NCI-H1417 (cell line): ENCODE data around the gene PPP1R1B.
A peak's percentile ranks its signal among the peaks of the same experiment; 100 is the strongest.

Source experiments
- DNase-seq, 3 experiments: peaks; one replicate each; lab custom pipeline; 2025; lab: John Stamatoyannopoulos, UW

Gene PPP1R1B

GRCh38 chr17:39652587-39653315 is 26.0 kb downstream of the PPP1R1B start:
- DNase-seq: peak in 1 of 3 experiments; percentile 20

GRCh38 chr17:39653316-39653661 is 26.5 kb downstream of the PPP1R1B start:
- no peak for DNase-seq

GRCh38 chr17:39653662-39654331 is 27.0 kb downstream of the PPP1R1B start:
- peak; percentile 10 to 59 (median 49) for DNase-seq

GRCh38 chr17:39655105-39655504 is 28.4 kb downstream of the PPP1R1B start:
- no peak for DNase-seq

- no peak for DNase-seq
Observed at GRCh38 chr17:39658346-39658745, 31.6 kb downstream of the PPP1R1B start.

- no peak for DNase-seq
Observed at GRCh38 chr17:39658760-39659159, 32.0 kb downstream of the PPP1R1B start.

GRCh38 chr17:39659279-39660010 is 32.7 kb downstream of the PPP1R1B start:
- no peak for DNase-seq

- no peak for DNase-seq
Observed at GRCh38 chr17:39660011-39660360, 33.2 kb downstream of the PPP1R1B start.

GRCh38 chr17:39660397-39661385 is 33.9 kb downstream of the PPP1R1B start:
- DNase-seq: no peak

- no peak for DNase-seq
Observed at GRCh38 chr17:39661744-39662541, 35.2 kb downstream of the PPP1R1B start.

- peak in 1 of 3 experiments; percentile 5 for DNase-seq
Observed at GRCh38 chr17:39662551-39663339, 36.0 kb downstream of the PPP1R1B start.

- DNase-seq: peak in 1 of 3 experiments; percentile 10
Observed at GRCh38 chr17:39663340-39663687, 36.6 kb downstream of the PPP1R1B start.

- peak in 2 of 3 experiments; percentile 42 to 43 for DNase-seq
Observed at GRCh38 chr17:39663688-39664580, 37.2 kb downstream of the PPP1R1B start.

- no peak for DNase-seq
Observed at GRCh38 chr17:39664581-39665561, 38.1 kb downstream of the PPP1R1B start, which contains the start of gene TCAP. TSS of gene TCAP (plus strand) at chr17:39665349. CDS start at chr17:39665360, 11 bp downstream.

- DNase-seq: peak in 2 of 3 experiments; percentile 56 to 70
Observed at GRCh38 chr17:39665642-39666224, 39.0 kb downstream of the PPP1R1B start.

- DNase-seq: no peak
Observed at GRCh38 chr17:39666231-39666600, 39.5 kb downstream of the PPP1R1B start.

GRCh38 chr17:39666601-39667261 is 40.0 kb downstream of the PPP1R1B start:
- no peak for DNase-seq
